C4-2B (cell line): ENCODE measurements around the gene ATP8B4.

Source experiments
- CTCF ChIP-seq: fragments of 450-650 bp; conservative IDR thresholded peaks from 2 replicates; pipeline ENCODE4 v1.5.1; 2017; ENCODE audit warnings: mild to moderate bottlenecking
- ZFX ChIP-seq: fragments of 450-650 bp; IDR thresholded peaks from 2 replicates; pipeline ENCODE4 v1.6.1; 2017

- TF ChIP-seq CTCF (no peak), ZFX (no peak)
These were observed 65.8 kb downstream of the ATP8B4 start for GRCh38 chr15:50053055-50053856.
